ENCODE results near the gene SHH.

The SHH gene

GRCh38 chr7:155787171-155787851 lies 25.0 kb downstream of the SHH start:
- Histone ChIP-seq H3K4me3 (no peak overlapping the region), H3K9me3 (peaks cover 6% of the 10 kb centered on the region; the same call in 1 of the 2 replicates), H3K9ac (no peak overlapping the region), H3K27me3 (peaks cover 21% of the 10 kb centered on the region), H3K4me1 (peaks cover 12% of the 10 kb centered on the region), H3K36me3 (peaks cover 25% of the 10 kb centered on the region), H3K4me2 (peak overlapping the region; percentile 59), H4K20me1 (peaks cover 35% of the 10 kb centered on the region), H3K27ac (no peak overlapping the region)
- TF ChIP-seq Cebpa-rat (IDR thresholded peaks at IDR 0.05) = no peak

- Histone ChIP-seq H3K9me3 (peaks cover 6% of the 10 kb centered on the region; the same call in 1 of the 2 replicates), H3K4me1 (peaks cover 12% of the 10 kb centered on the region), H3K9ac (no peak overlapping the region), H3K36me3 (peaks cover 33% of the 10 kb centered on the region), H3K4me2 (no peak overlapping the region), H3K27me3 (peaks cover 21% of the 10 kb centered on the region), H3K27ac (no peak overlapping the region), H4K20me1 (peaks cover 36% of the 10 kb centered on the region), H3K4me3 (no peak overlapping the region)
- TF ChIP-seq Cebpa-rat (IDR thresholded peaks at IDR 0.05) = no peak
Measured at GRCh38 chr7:155786491-155786890, 25.8 kb downstream of the SHH start.

GRCh38 chr7:155785536-155785935 lies 26.7 kb downstream of the SHH start:
- H3K27me3 ChIP-seq = peaks cover 21% of the 10 kb centered on the region
- no peak overlapping the region for H3K4me2 ChIP-seq
- no peak overlapping the region for H3K4me3 ChIP-seq
- H3K4me1 ChIP-seq = peaks cover 12% of the 10 kb centered on the region
- no peak overlapping the region for H3K9ac ChIP-seq
- H3K9me3 ChIP-seq = peaks cover 6% of the 10 kb centered on the region; the same call in 1 of the 2 replicates
- peaks cover 42% of the 10 kb centered on the region for H4K20me1 ChIP-seq
- peaks cover 42% of the 10 kb centered on the region for H3K36me3 ChIP-seq
- no peak for TF ChIP-seq Cebpa-rat (IDR thresholded peaks at IDR 0.05)
- no peak overlapping the region for H3K27ac ChIP-seq

- Histone ChIP-seq H3K9me3 (peaks cover 6% of the 10 kb centered on the region; the same call in 1 of the 2 replicates), H3K27me3 (peaks cover 16% of the 10 kb centered on the region), H3K36me3 (peaks cover 73% of the 10 kb centered on the region), H4K20me1 (peaks cover 65% of the 10 kb centered on the region), H3K4me2 (no peak overlapping the region), H3K4me1 (peaks cover 5% of the 10 kb centered on the region), H3K27ac (no peak overlapping the region), H3K4me3 (no peak overlapping the region), H3K9ac (no peak overlapping the region)
- no peak for TF ChIP-seq Cebpa-rat (IDR thresholded peaks at IDR 0.05)
Measured at GRCh38 chr7:155782466-155782865, 29.8 kb downstream of the SHH start.

- Histone ChIP-seq H3K4me1 (no peaks in the 10 kb centered on the region), H3K36me3 (peaks cover 84% of the 10 kb centered on the region)
Measured at GRCh38 chr7:155781433-155781832, 30.8 kb downstream of the SHH start.

GRCh38 chr7:155780884-155781283 lies 31.4 kb downstream of the SHH start:
- Histone ChIP-seq H3K36me3 (peaks cover 89% of the 10 kb centered on the region), H3K9ac (no peak overlapping the region), H3K4me1 (no peaks in the 10 kb centered on the region), H3K27ac (no peak overlapping the region), H3K4me2 (no peak overlapping the region), H4K20me1 (peaks cover 63% of the 10 kb centered on the region), H3K9me3 (no peaks in the 10 kb centered on the region), H3K4me3 (no peak overlapping the region), H3K27me3 (peaks cover 3% of the 10 kb centered on the region; the same call in 1 of the 2 replicates)
- TF ChIP-seq Cebpa-rat (IDR thresholded peaks at IDR 0.05) = no peak

More at GRCh38 chr7:155781433-155781832, 30.8 kb downstream of the SHH start:
- no peak for TF ChIP-seq Cebpa-rat (IDR thresholded peaks at IDR 0.05)
- Histone ChIP-seq H3K27me3 (peaks cover 5% of the 10 kb centered on the region; the same call in 1 of the 2 replicates), H3K27ac (no peak overlapping the region), H3K4me3 (no peak overlapping the region), H4K20me1 (peaks cover 58% of the 10 kb centered on the region), H3K9ac (no peak overlapping the region), H3K9me3 (no peaks in the 10 kb centered on the region), H3K4me2 (no peak overlapping the region)

GRCh38 chr7:155778349-155778748 lies 33.9 kb downstream of the SHH start:
- Histone ChIP-seq H4K20me1 (peaks cover 64% of the 10 kb centered on the region), H3K27me3 (no peaks in the 10 kb centered on the region), H3K4me1 (no peaks in the 10 kb centered on the region), H3K4me2 (no peak overlapping the region), H3K9ac (0 out of 2 replicates have a peak overlapping the region, but pooled peaks have one; percentile 19), H3K27ac (no peak overlapping the region), H3K4me3 (no peak overlapping the region), H3K36me3 (peaks cover 98% of the 10 kb centered on the region), H3K9me3 (no peaks in the 10 kb centered on the region)
- no peak for TF ChIP-seq Cebpa-rat (IDR thresholded peaks at IDR 0.05)

GRCh38 chr7:155776606-155777005 lies 35.7 kb downstream of the SHH start:
- no peak overlapping the region for H3K4me2 ChIP-seq
- peaks cover 65% of the 10 kb centered on the region for H4K20me1 ChIP-seq
- no peaks in the 10 kb centered on the region for H3K4me1 ChIP-seq
- no peak overlapping the region for H3K27ac ChIP-seq
- H3K27me3 ChIP-seq = no peaks in the 10 kb centered on the region
- no peaks in the 10 kb centered on the region for H3K9me3 ChIP-seq
- peaks cover 100% of the 10 kb centered on the region for H3K36me3 ChIP-seq
- no peak for TF ChIP-seq Cebpa-rat (IDR thresholded peaks at IDR 0.05)
- H3K4me3 ChIP-seq = no peak overlapping the region
- H3K9ac ChIP-seq = no peak overlapping the region

GRCh38 chr7:155775691-155776090 lies 36.6 kb downstream of the SHH start:
- no peak overlapping the region for H3K4me3 ChIP-seq
- peaks cover 4% of the 10 kb centered on the region for H3K4me1 ChIP-seq
- H3K27ac ChIP-seq = no peak overlapping the region
- no peak overlapping the region for H3K4me2 ChIP-seq
- peaks cover 70% of the 10 kb centered on the region for H4K20me1 ChIP-seq
- H3K27me3 ChIP-seq = no peaks in the 10 kb centered on the region
- no peaks in the 10 kb centered on the region for H3K9me3 ChIP-seq
- peaks cover 100% of the 10 kb centered on the region for H3K36me3 ChIP-seq
- no peak overlapping the region for H3K9ac ChIP-seq
- no peak for TF ChIP-seq Cebpa-rat (IDR thresholded peaks at IDR 0.05)

- Histone ChIP-seq H3K4me1 (peaks cover 11% of the 10 kb centered on the region), H3K4me2 (no peak overlapping the region), H3K27me3 (no peaks in the 10 kb centered on the region), H3K4me3 (no peak overlapping the region), H3K27ac (no peak overlapping the region), H3K36me3 (peaks cover 100% of the 10 kb centered on the region), H3K9me3 (no peaks in the 10 kb centered on the region), H4K20me1 (peaks cover 70% of the 10 kb centered on the region), H3K9ac (no peak overlapping the region)
- no peak for TF ChIP-seq Cebpa-rat (IDR thresholded peaks at IDR 0.05)
Measured at GRCh38 chr7:155774947-155775346, 37.3 kb downstream of the SHH start.

Data from BLaER1 (cell line).